Dendritic cell treated with granulocyte-macrophage colony-stimulating factor and Interleukin-4, amounts not matched to agents 40 ng/mL and 50 ng/mL, for 4 days (primary cell): ENCODE data around the gene MBP.

Experiments
- H3K27ac Mint-ChIP-seq: one replicate; pipeline ENCODE4 v1.8.0; 2022; ENCODE audit warnings: mild to moderate bottlenecking, mixed read lengths
- H3K27me3 Mint-ChIP-seq: one replicate; pipeline ENCODE4 v1.8.0; 2022; ENCODE audit warnings: mild to moderate bottlenecking, mixed read lengths
- H3K36me3 Mint-ChIP-seq: one replicate; pipeline ENCODE4 v1.8.0; 2022; ENCODE audit warnings: low read depth, mixed read lengths
- H3K4me1 Mint-ChIP-seq: one replicate; pipeline ENCODE4 v1.8.0; 2022; ENCODE audit warnings: low read depth, mixed read lengths
- H3K4me3 Mint-ChIP-seq: one replicate; pipeline ENCODE4 v1.8.0; 2022; ENCODE audit warnings: mild to moderate bottlenecking, moderate library complexity, mixed read lengths
- H3K9me3 Mint-ChIP-seq: one replicate; pipeline ENCODE4 v1.8.0; 2022; ENCODE audit warnings: mixed read lengths
- intact Hi-C: fragments of 100-400 bp; cut with micrococcal nuclease; formaldehyde crosslinking; loops from one replicate; pipeline ENCODE4 v1.15.0; 2022

MBP gene

DNA sequence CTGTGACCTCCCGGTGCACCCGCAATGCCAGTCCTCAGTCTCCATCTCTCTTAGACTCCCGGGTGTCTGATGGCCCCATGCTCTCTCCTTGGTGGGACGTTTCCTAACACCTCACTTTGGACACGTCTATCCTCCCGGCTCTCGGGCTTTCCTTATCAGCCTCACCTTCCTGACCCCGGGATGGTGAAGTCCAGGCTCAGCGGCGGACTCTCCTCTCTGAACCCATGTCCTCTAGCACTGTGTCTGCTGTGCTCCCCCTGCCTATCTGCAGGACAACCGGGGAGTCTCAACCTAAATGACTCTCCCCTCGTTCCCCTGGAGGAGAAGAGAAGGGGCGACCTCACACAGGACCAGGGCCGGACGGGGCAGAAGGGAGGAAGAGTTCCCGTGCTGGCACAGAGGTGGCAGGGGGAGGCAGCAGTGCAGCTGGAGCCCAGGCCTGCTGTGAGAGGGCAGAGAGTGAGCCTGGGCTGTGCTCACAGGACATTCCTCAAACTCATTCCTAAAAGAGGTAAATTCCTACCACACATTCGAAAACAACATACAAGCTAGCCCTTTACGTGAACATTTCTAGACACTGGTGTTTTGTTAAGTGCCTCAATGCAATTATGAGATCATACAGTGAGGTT lies 41.9 kb downstream of the MBP start:
- peaks cover 82% of the 10 kb centered on the region for H3K36me3 Mint-ChIP-seq
- H3K27me3 Mint-ChIP-seq, result no peaks in the 10 kb centered on the region
- no peak overlapping the region for H3K27ac Mint-ChIP-seq
- intact Hi-C loops, result no loop called here
- H3K4me1 Mint-ChIP-seq, result peaks cover 56% of the 10 kb centered on the region
- no peaks in the 10 kb centered on the region for H3K9me3 Mint-ChIP-seq
- no peak overlapping the region for H3K4me3 Mint-ChIP-seq

GRCh38 chr18:77089723-77090285 lies 42.8 kb downstream of the MBP start:
- H3K36me3 Mint-ChIP-seq, result peaks cover 80% of the 10 kb centered on the region
- H3K4me1 Mint-ChIP-seq, result peaks cover 56% of the 10 kb centered on the region
- H3K4me3 Mint-ChIP-seq, result no peak overlapping the region
- no peaks in the 10 kb centered on the region for H3K27me3 Mint-ChIP-seq
- intact Hi-C loops, result no loop called here
- no peaks in the 10 kb centered on the region for H3K9me3 Mint-ChIP-seq
- no peak overlapping the region for H3K27ac Mint-ChIP-seq

GRCh38 chr18:77088963-77089722 lies 43.4 kb downstream of the MBP start:
- Mint-ChIP-seq H3K9me3 (no peaks in the 10 kb centered on the region), H3K27ac (peak overlapping the region; percentile 11), H3K4me3 (no peak overlapping the region), H3K27me3 (no peaks in the 10 kb centered on the region), H3K4me1 (peaks cover 61% of the 10 kb centered on the region), H3K36me3 (peaks cover 80% of the 10 kb centered on the region)
- intact Hi-C loops, result no loop called here

DNA sequence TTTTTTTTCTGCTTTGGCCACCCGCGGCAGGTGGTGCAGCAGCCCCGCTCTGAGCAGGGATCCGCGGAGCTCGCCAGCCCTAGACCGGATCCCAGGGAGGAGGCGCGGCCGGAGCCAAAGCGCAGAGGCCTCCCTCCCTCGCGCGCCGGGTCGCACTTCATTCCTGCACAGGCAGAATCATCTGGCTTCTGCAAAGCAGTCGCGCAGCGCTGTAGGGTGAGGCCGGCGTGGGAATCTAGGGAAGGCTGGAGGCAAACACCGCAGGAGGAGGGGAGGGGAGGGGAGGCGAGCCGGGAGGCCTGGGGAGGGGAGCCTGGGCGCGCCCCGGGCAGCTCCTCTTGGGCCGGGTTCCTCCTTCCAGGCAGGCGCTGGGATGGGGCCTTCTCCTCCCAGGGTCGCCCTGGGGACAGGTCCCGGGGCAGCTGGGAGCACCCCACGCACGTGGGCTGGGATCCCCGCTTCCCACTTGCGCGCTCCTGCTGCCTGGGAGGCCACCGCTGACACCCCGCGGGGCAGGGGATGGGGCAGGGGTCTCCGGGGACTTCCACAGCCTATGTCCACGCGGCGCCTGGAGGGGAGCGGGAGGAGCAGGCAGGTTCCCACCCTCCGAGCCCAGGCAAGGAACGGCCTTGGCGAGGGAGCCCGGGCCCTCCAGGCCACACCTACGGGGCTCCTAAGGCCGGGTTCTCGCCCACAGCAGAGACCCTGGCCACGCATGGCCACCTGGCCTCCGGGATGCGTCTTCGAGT lies 45.0 kb downstream of the MBP start:
- Mint-ChIP-seq H3K27me3 (no peaks in the 10 kb centered on the region), H3K9me3 (no peaks in the 10 kb centered on the region), H3K4me1 (peaks cover 76% of the 10 kb centered on the region), H3K36me3 (peaks cover 78% of the 10 kb centered on the region), H3K4me3 (peak overlapping the region; percentile 70), H3K27ac (peak overlapping the region; percentile 80)
- intact Hi-C loops, result no loop called here

DNA sequence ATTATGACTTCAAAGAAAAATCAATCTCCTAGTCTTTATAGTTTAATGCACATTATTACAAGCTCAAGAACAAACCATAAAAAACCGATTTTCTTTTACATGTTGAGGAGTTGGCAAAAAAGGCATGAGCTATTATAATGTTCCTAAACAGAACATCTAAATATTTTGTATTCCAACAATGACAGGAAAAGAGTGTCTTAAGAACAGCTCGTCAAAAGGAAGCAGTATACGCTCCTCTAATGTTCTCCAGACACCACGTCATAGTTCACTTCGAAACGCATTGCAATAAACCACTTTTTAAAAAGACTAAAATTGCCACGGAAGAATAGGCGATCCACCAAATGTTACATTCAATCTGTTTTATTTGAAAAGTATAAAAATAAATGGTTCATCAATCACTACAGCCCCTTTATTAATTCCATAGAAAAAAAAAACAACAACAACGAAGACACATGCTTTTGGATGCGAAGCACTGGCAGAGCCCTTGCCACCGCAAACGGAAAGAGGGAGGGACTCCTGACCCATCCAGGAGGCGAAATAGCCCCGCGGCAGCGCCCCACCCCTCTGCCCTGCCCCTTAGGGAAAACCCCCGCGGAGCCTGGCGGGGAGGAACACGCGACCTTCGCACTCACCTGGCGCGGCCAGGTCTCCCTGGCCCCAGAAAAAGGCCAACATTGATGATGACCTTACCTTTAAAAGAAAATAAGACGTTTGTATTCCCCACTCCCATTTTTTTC lies 45.8 kb downstream of the MBP start:
- Mint-ChIP-seq H3K9me3 (no peaks in the 10 kb centered on the region), H3K4me1 (peaks cover 77% of the 10 kb centered on the region), H3K4me3 (peak overlapping the region; percentile 70), H3K27me3 (no peaks in the 10 kb centered on the region), H3K36me3 (peaks cover 74% of the 10 kb centered on the region), H3K27ac (peak overlapping the region; percentile 80)
- intact Hi-C loops, result no loop called here

DNA sequence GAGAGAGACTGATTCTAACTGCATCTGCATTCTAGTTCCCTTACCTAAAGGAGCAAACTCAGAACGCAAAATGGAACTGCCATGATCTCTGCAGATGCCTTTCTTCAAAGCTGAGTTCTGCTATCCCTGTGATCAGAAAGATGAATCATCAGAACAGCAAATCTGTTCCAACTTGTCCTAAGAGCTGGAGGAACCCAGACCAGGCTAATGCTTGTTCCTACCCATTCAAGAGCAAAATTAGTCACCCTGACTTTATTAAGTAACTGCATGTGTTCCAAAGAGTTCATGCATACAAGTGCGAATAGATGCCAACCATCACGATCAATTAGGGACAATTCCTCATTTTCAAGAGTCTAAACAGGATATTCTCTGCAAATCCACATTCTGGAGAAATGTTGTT lies 46.5 kb downstream of the MBP start:
- Mint-ChIP-seq H3K4me3 (peak overlapping the region; percentile 33), H3K27me3 (no peaks in the 10 kb centered on the region), H3K36me3 (peaks cover 69% of the 10 kb centered on the region), H3K27ac (peak overlapping the region; percentile 80), H3K9me3 (no peaks in the 10 kb centered on the region), H3K4me1 (peaks cover 76% of the 10 kb centered on the region)
- intact Hi-C loops, result no loop called here

DNA sequence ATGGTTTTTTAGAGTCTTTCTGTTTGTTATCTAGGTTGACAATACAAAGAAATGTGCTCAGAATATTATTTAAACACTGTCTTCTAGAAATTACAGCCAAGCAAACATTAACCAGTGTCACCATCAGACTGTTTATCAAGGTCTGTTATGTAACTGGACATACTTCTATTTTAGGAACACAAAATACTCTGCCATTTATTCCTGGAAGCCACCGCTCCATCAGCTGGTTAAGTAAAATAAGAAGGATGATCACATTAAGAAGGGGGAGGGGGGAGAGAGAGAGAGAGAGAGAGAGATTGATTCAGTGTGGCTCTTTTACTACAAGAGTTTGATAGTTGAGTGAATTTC lies 47.9 kb downstream of the MBP start:
- intact Hi-C loops, result no loop called here
- Mint-ChIP-seq H3K4me1 (peaks cover 78% of the 10 kb centered on the region), H3K27me3 (no peaks in the 10 kb centered on the region), H3K4me3 (no peak overlapping the region), H3K27ac (peak overlapping the region; percentile 55), H3K9me3 (no peaks in the 10 kb centered on the region), H3K36me3 (peaks cover 56% of the 10 kb centered on the region)

GRCh38 chr18:77082316-77082955 lies 50.1 kb downstream of the MBP start:
- intact Hi-C loops, result no loop called here
- Mint-ChIP-seq H3K9me3 (no peaks in the 10 kb centered on the region), H3K4me1 (peaks cover 89% of the 10 kb centered on the region), H3K4me3 (no peak overlapping the region), H3K27me3 (no peaks in the 10 kb centered on the region), H3K36me3 (peaks cover 61% of the 10 kb centered on the region), H3K27ac (peak overlapping the region; percentile 80)

DNA sequence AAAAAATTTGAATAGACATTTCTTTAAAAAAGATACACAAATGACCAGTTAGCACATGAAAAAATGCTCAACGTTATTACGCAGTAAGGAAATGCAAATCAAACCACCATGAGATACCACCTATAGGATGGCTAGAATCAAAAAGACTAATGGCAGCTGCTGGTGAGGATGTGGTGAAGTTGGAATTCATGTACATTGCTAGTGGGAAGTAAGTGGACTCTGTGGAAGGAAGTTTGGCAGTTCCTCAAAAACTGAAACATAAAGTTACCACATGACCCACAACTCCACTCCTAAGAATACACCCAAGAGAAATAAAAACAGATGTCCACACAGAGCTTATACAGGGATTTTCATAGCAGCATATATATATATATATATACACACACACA lies 51.2 kb downstream of the MBP start:
- intact Hi-C loops, result no loop called here
- H3K27me3 Mint-ChIP-seq, result no peaks in the 10 kb centered on the region
- peaks cover 85% of the 10 kb centered on the region for H3K4me1 Mint-ChIP-seq
- peak overlapping the region; percentile 80 for H3K27ac Mint-ChIP-seq
- no peaks in the 10 kb centered on the region for H3K9me3 Mint-ChIP-seq
- H3K4me3 Mint-ChIP-seq, result no peak overlapping the region
- peaks cover 62% of the 10 kb centered on the region for H3K36me3 Mint-ChIP-seq

DNA sequence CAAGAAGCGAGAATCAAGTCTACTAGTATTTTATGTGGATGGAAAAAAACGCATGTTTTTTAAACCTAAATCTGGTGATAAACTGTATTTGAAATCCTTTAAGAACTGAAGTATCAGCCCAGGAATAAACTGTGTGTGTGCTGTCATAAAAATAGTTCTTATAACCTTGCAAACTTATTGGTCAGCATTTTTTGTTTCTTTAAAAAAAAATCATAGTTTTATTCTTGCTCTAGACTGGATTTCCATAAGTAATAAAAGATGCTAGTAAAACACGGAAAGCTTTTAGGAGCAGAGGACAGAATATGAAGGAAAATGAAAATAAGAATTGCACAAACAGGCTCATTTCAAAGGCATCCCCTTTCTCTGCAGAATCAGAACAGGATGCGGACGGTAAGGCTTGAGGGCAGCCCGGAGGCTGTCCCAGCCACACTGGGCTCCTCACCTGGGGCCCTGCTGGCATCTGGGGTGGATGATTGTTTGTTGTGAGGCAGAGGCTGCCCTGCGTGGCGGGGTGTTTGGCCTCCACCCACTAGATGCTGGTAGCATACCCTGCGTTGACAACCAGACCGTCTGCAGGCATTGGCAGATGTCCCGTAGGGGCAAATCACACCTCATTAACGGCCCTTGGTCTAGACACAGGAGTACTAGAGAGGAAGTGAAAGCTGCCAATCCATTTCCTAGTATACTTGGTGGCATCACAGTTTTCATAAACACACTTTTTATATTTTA lies 52.5 kb downstream of the MBP start:
- Mint-ChIP-seq H3K9me3 (no peaks in the 10 kb centered on the region), H3K4me1 (peaks cover 76% of the 10 kb centered on the region), H3K27me3 (no peaks in the 10 kb centered on the region), H3K36me3 (peaks cover 65% of the 10 kb centered on the region), H3K27ac (peak overlapping the region; percentile 80), H3K4me3 (peak overlapping the region; percentile 9)
- intact Hi-C loops, result no loop called here

DNA sequence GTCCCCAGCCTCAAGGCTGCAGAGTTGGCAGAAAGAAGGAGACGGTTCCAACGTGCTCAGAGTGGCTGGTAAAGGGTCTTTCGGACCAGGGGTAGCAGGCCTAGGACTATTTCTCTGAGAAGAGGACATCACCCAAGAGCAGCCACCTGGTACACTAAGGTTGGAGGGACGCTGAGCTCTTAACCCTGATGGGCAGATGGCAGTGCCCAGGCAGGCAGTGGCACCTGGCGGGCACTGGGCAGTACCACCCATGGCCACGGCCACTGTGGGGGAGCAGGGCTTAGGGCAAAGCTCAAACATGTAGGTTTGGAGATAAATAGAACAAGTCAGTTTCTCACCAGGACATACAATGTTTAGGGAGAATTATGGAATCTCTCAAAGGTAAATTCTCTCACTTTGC lies 53.5 kb downstream of the MBP start:
- intact Hi-C loops, result no loop called here
- no peak overlapping the region for H3K4me3 Mint-ChIP-seq
- H3K27me3 Mint-ChIP-seq, result no peaks in the 10 kb centered on the region
- peaks cover 66% of the 10 kb centered on the region for H3K36me3 Mint-ChIP-seq
- no peaks in the 10 kb centered on the region for H3K9me3 Mint-ChIP-seq
- H3K4me1 Mint-ChIP-seq, result peaks cover 72% of the 10 kb centered on the region
- H3K27ac Mint-ChIP-seq, result peak overlapping the region; percentile 71

DNA sequence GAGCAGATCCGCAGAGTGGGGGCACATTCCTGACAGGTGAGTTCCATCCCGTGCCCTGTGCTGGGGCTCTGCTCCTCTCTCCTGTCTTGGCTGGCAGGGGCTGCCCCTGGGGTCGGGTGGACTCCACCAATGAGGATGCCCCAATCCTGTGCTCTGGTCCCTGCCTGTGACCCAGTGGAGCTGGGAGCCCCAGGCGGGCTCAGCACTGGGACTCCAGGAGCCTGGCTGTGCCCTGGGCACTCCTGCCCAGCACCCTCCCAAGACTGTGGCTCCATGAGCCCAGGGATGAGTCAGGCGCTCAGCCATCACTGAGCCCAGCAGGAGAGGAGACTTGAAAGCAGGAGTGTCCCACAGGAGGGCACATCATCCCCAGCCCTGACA lies 53.9 kb downstream of the MBP start:
- Mint-ChIP-seq H3K4me3 (no peak overlapping the region), H3K9me3 (no peaks in the 10 kb centered on the region), H3K27me3 (no peaks in the 10 kb centered on the region), H3K27ac (peak overlapping the region; percentile 71), H3K4me1 (peaks cover 72% of the 10 kb centered on the region), H3K36me3 (peaks cover 66% of the 10 kb centered on the region)
- intact Hi-C loops, result no loop called here
